Osteocyte (in vitro differentiated cells): ENCODE data around the gene GALNTL6. TPM values are rescaled to one million over a fixed set of nuclear protein-coding genes. Genes with fewer than 3 reads are reported as not detected.
A peak's percentile ranks its signal among the peaks of the same experiment; 100 is the strongest.

ENCODE experiments used
- DNase-seq: peaks from one replicate; pipeline ENCODE4 v3.0.0; 2021; ENCODE audit warnings: mixed read lengths; ENCODE audit not compliant: unreplicated experiment; ENCODE audit errors: extremely low spot score
- H3K27ac Mint-ChIP-seq: one replicate; pipeline ENCODE4 v1.8.0; 2021; ENCODE audit warnings: mild to moderate bottlenecking, mixed read lengths; ENCODE audit not compliant: unreplicated experiment
- H3K27me3 Mint-ChIP-seq: one replicate; pipeline ENCODE4 v1.8.0; 2021; ENCODE audit warnings: mixed read lengths; ENCODE audit not compliant: unreplicated experiment
- H3K36me3 Mint-ChIP-seq: one replicate; pipeline ENCODE4 v1.8.0; 2021; ENCODE audit warnings: mixed read lengths; ENCODE audit not compliant: unreplicated experiment
- H3K4me1 Mint-ChIP-seq: one replicate; pipeline ENCODE4 v1.8.0; 2021; ENCODE audit warnings: mixed read lengths; ENCODE audit not compliant: unreplicated experiment
- H3K4me3 Mint-ChIP-seq: one replicate; pipeline ENCODE4 v1.8.0; 2021; ENCODE audit warnings: mild to moderate bottlenecking, moderate library complexity, mixed read lengths; ENCODE audit not compliant: unreplicated experiment
- H3K9me3 Mint-ChIP-seq: one replicate; pipeline ENCODE4 v1.8.0; 2021; ENCODE audit warnings: mixed read lengths; ENCODE audit not compliant: unreplicated experiment
- CTCF ChIP-seq: fragments of 200-600 bp; sonication (generic); IDR thresholded peaks from 2 replicates; pipeline ENCODE4 v1.5.0; 2021; ENCODE audit warnings: antibody characterized with exemption, mild to moderate bottlenecking, moderate library complexity
- total RNA-seq: library from RNA; stranded (reverse); gene quantifications from 2 replicates; pipeline ENCODE4 v1.2.1, GENCODE V29; 2021

GALNTL6 gene
- total RNA-seq, 1 donor from 2014 or later = not detected

GRCh38 chr4:172202480-172203076, 389.4 kb downstream of the GALNTL6 start:
- peaks cover 6% of the 10 kb centered on the region for H3K27me3 Mint-ChIP-seq
- no peaks in the 10 kb centered on the region for H3K4me1 Mint-ChIP-seq
- H3K4me3 Mint-ChIP-seq = no peak overlapping the region

DNA sequence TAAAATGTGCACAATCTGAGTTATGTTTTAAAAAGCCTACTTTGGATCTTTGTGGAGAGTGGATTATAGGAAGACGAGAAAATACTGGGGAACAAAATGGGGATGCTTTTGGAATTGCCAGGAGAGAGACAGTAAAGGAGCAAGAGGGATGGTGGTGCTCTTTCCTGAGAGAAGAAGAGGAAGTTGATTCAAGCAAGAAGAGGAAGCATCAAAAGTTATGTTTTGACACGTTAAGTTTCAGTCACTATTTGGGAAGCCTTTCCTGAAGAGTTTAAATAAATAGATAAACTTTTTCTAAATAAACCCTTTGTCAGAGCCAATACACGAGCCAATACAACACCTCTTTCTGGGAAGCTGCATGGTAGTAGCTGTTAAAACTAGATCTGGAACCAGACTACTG, 394.1 kb downstream of the GALNTL6 start:
- Mint-ChIP-seq H3K36me3 (no peaks in the 10 kb centered on the region), H3K4me3 (no peak overlapping the region), H3K27ac (no peak overlapping the region), H3K27me3 (peaks cover 2% of the 10 kb centered on the region), H3K9me3 (no peaks in the 10 kb centered on the region), H3K4me1 (no peaks in the 10 kb centered on the region)
- TF ChIP-seq CTCF = no peak
- DNase-seq = no peak

More at GRCh38 chr4:172202480-172203076, 389.4 kb downstream of the GALNTL6 start:
- peak; percentile 79 for TF ChIP-seq CTCF
- no peak for DNase-seq
- H3K27ac Mint-ChIP-seq = no peak overlapping the region
- no peaks in the 10 kb centered on the region for H3K36me3 Mint-ChIP-seq
- H3K9me3 Mint-ChIP-seq = no peaks in the 10 kb centered on the region

- Mint-ChIP-seq H3K27me3 (peaks cover 2% of the 10 kb centered on the region), H3K27ac (no peak overlapping the region), H3K36me3 (no peaks in the 10 kb centered on the region), H3K4me3 (no peak overlapping the region), H3K9me3 (no peaks in the 10 kb centered on the region), H3K4me1 (no peaks in the 10 kb centered on the region)
- DNase-seq = no peak
- TF ChIP-seq CTCF = no peak
Measured at GRCh38 chr4:172207886-172208285, 394.7 kb downstream of the GALNTL6 start.

DNA sequence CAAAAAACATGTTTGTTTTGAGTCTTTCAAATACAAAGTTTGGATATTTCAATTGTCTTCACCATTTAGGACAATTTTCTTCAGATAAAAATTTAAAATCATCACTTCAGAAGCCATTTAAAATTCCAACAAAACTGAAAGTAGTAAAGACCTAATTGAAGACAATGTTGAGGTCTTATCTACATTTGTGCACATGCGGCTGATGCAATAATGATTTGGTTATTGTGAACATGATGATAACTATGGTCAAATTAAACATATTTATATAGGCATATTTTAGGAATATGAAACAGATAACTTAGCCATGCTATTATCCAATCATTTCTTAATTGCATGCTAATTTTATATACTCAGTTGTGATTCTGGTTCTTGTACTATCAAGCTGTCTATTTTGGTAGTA, 407.5 kb downstream of the GALNTL6 start:
- no peaks in the 10 kb centered on the region for H3K4me1 Mint-ChIP-seq
- no peaks in the 10 kb centered on the region for H3K9me3 Mint-ChIP-seq
- no peaks in the 10 kb centered on the region for H3K36me3 Mint-ChIP-seq
- peaks cover 3% of the 10 kb centered on the region for H3K27me3 Mint-ChIP-seq
- no peak for DNase-seq
- no peak overlapping the region for H3K4me3 Mint-ChIP-seq
- no peak overlapping the region for H3K27ac Mint-ChIP-seq
- no peak for TF ChIP-seq CTCF

DNA sequence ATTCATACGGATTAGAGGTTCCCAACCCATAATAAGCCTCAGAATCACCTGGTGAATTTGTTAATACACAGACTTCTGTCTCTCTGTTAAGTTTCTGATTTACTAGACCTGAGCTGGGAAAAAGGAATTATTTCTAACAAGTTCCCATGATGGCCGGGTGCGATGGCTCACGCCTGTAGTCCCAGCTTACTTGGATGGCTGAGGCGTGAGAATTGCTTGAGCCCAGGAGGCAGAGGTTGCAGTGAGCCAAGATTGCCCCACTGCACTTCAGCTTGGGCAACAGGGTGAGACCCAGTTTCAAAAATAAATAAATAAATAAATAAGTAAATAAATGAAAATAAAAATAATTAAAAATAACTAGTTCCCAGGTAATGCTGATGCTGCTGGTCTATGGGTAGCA, 412.3 kb downstream of the GALNTL6 start:
- no peak overlapping the region for H3K27ac Mint-ChIP-seq
- peaks cover 9% of the 10 kb centered on the region for H3K27me3 Mint-ChIP-seq
- no peaks in the 10 kb centered on the region for H3K36me3 Mint-ChIP-seq
- TF ChIP-seq CTCF = no peak
- H3K4me1 Mint-ChIP-seq = no peaks in the 10 kb centered on the region
- no peak overlapping the region for H3K4me3 Mint-ChIP-seq
- H3K9me3 Mint-ChIP-seq = no peaks in the 10 kb centered on the region
- no peak for DNase-seq
